Skin of body (tissue), 2 donors: Measurements from ENCODE around the gene NYAP2. TPM values are rescaled to one million over a fixed set of nuclear protein-coding genes. Genes with fewer than 3 reads are reported as not detected.

Experiments used
- DNase-seq: peaks from one replicate; lab custom pipeline; 2025; lab: John Stamatoyannopoulos, UW
- total RNA-seq: library from RNA; depleted of rRNA; stranded (reverse); fragments of >200 nt; gene quantifications from one replicate; pipeline ENCODE4 v1.2.3, GENCODE V29; 2014

Gene NYAP2
- 0.30 TPM for total RNA-seq

DNA sequence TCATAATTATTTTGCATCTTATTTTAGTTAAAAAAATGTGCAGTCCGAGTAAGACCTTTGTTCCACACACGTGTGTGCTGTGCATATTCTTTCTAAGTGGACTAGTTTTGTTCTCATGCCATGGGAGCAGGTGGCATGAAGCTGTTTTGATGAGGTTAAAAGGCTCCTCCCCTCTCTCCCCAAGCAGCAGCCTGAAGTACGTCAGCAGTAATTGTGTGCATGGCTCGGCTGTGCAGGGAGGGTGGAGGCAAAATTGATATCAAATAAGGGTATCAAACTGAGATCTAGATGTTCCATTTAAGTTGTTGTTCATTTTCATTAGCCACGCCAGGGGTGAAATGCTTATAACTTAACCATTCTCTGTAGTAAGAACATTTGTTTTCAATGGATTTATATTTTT, at the start of gene NYAP2:
Gene NYAP2 (plus strand): TSS at position 207 of the 400 bp plus-strand sequence. CDS start 9,171 bp downstream, outside the sequence.
- no peak for DNase-seq

GRCh38 chr2:225353579-225354085, 45.9 kb upstream of the NYAP2 start:
- no peak for DNase-seq

- no peak for DNase-seq
Measured at GRCh38 chr2:225354281-225354774, 45.2 kb upstream of the NYAP2 start.

- DNase-seq, result no peak
Measured at GRCh38 chr2:225355788-225356187, 43.7 kb upstream of the NYAP2 start.

GRCh38 chr2:225366731-225367130, 32.8 kb upstream of the NYAP2 start:
- DNase-seq, result no peak

- DNase-seq, result no peak
Measured at GRCh38 chr2:225367482-225367881, 32.0 kb upstream of the NYAP2 start.

- no peak for DNase-seq
Measured at GRCh38 chr2:225378984-225379383, 20.5 kb upstream of the NYAP2 start.

DNA sequence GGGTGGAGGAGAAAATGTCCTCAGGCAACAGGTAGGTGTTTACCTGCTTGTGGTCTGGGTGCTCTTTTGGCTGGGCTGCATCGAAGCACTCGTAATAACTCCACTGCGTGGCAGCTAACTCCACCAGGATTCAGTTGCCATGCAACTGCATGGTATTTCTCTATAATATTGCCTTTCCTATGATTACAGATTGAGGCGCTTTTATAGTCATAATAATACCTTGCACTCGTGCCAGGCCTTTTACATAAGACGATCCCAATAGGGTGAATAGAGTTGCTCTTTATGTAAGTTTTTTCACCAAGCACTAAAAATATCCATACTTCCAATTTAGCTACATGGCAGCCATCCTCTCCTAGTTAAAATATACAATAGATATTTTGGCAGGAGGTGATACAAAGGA, 19.7 kb upstream of the NYAP2 start:
- DNase-seq, result no peak

DNA sequence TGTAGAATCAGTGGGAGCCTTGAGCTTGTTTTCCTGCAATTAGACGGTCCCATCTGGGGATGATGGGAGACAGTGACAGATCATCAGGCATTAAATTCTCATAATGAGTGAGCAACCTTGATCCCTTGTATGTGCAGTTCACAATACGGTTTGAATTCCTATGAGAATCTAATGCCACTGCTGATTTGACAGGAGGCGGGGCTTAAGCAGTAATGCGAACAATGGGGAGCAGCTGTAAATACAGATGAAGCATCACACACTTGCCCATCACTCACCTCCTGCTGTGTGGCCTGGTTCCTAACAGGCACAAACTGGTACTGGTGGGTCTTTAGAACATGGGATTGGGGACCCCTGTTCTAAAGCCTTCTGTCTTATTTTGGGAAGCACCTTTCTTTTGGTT, 17.9 kb upstream of the NYAP2 start:
- no peak for DNase-seq

DNA sequence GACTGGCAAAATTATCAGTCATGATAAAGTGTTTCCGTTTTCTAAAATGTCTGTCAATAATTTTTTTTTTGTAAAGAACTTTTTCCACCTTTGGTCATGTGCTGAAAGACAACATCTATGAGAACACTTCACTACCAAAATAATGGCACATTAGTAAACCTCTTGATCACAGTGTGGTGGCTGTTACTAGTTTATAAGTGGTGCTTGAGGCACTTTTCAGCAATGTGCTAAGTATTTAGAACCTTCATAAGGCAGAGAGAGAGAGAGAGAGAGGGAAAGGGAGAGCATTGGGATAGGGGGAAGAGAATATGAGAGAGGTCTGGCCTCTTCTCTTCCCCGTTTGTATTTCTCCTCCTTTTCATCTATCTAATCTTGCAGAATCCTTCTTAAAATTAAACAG, 1.1 kb upstream of the NYAP2 start:
- no peak for DNase-seq

DNA sequence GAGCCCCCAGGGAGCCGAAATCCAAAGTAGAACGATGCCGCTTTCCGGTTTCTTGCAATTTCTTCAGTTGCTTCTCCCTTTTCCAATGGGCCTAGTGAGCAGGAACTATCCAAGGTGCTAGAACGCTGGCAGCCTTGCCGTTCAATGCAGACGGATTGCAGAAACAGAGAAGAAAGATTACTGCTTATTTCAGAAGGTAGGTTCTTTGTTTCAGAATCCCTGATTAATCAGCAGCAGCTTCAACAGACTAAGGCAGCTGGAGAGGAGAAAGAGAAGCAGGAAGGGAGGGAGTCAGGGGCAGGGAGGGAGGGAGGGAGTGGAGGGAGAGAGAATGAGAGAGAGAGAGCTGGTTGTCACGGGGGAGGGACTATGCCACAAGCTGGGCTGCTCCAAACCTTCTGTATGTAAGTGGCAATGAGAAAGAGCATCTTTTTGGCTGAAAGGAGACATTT, 576 bp downstream of the NYAP2 start:
- DNase-seq, result no peak

DNA sequence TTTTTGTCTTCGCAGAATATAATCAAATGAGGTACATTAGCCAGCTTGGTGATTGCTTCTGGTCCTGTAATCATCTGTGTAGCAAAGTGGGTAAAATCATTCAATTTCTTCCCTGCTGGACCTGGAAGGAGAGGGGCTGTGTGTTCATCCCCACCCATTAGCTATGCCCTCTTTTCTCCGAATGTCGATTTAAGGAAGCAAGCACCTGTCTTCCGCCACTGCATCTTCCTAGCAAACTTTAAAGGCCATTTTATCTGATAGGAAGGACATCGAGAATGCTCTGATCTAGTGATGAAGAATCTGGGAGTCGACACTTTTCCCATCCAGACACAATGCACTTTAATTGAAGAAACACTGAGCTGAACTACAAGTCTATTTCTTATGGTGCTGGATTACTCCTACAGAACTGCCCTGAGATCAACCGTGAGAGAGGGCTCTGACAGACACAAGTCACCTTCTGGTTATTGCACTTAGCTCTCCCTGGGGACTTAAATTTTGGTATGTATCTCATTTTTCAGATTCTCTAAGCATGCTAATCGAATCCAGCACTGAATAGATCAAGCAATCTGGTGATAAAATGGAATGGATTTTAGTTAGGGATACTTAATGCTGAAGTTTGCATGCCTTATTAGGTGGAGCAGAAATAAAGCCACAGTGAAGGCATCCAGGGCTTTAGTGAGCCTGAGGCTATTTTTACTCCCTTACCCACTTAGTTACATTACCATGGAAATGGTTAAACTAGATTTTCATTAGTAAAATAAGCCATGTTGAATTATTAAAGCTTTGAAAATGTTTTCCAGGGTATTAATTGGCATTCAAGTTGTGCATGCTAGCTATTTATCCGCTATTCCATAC, 1.3 kb downstream of the NYAP2 start:
- no peak for DNase-seq

GRCh38 chr2:225402210-225402776, 2.8 kb downstream of the NYAP2 start:
- no peak for DNase-seq

GRCh38 chr2:225411452-225411851, 11.9 kb downstream of the NYAP2 start:
- no peak for DNase-seq

DNA sequence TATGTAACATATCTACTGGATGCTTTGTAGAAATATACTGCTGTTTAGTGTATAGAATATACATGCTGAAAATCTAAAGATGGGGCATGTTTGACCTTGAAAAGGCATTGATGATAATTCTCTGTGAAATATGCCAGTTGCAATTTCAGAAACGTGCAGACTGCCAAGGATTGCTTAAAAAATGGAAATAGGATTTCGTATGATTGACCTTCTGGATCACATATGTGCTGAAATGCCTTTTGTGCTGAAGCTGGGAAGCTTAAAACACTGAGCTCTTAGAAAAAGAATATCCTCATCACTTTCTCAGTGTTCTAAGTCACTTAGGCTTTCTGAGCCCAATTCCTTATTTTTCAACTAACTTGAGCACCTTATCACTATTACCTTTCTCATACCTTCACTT, 14.3 kb downstream of the NYAP2 start:
- peak; percentile 59 for DNase-seq

DNA sequence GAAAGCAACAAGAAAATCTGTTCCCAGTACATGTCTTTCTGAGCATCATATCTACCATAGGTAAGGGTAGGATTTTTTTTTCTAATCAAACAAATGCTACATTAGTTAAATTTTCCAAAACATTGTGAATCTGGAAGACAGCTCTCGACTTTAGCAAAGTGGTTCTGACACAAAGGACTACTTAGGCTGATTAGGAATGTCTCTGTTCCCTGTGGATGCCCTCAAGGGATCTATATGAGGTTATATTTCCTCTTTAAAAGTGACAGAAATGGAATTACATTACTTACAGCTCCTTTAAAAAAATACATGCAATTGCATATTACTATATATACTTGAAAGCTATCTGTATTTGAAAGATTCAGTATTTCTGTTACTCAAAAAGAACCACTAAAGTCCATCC, 15.4 kb downstream of the NYAP2 start:
- no peak for DNase-seq

DNA sequence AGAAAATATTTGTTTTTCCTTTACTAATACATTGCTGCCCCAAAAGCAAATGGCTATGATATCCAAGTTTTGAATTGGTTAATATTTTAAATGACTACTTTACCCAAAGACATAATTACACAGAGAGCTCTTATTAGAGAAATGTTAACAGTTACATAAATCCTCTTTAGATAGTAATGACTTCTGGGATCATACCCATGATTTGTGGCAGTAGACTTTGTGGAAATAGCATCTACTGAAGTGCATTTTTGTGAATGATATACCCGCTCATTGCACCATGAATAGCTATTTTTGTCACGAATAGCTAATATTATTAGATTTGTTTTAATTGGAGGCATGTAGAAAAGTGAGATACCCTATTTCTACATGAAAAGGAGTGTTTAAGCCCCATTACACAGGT, 15.8 kb downstream of the NYAP2 start:
- DNase-seq, result no peak

- DNase-seq, result no peak
Measured at GRCh38 chr2:225415792-225416191, 16.3 kb downstream of the NYAP2 start.

- DNase-seq, result no peak
Measured at GRCh38 chr2:225416616-225417367, 17.3 kb downstream of the NYAP2 start.

DNA sequence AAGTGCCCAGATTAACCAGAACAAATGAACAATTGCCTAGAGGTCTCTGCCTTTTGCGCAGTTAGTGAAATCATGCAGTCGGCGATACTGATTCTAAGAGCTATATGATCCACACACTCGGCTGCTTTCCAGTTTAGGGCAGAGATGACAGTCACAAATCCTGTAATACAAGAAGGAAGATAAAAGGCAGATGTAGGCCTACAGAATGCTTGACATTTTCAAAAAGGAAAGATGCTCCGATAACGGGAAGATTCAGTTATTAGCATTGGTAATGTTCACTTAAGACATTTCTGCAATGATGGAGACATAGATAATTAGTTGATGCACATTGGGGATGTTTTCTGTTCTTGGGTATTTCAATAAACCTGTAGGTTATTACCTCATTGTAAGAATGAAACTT, 19.5 kb downstream of the NYAP2 start:
- no peak for DNase-seq

DNA sequence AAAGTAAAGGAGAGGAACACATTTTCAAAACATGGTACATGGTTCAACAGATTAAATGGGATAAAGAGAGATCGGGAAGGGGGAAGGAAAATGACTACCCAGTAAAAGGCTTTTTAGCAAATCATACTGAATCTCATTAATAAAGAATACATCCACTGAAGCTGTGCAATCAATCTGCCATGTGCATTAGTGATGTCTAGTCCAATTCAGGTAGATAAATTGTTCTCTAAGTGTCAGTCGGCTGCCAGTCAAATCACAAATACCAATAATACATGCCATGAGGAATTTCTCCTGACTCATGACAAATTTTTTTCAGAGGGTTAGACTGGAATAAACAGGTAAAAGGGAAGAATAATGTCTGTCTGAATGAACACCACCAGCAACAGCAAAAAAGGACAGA, 22.6 kb downstream of the NYAP2 start:
- no peak for DNase-seq

DNA sequence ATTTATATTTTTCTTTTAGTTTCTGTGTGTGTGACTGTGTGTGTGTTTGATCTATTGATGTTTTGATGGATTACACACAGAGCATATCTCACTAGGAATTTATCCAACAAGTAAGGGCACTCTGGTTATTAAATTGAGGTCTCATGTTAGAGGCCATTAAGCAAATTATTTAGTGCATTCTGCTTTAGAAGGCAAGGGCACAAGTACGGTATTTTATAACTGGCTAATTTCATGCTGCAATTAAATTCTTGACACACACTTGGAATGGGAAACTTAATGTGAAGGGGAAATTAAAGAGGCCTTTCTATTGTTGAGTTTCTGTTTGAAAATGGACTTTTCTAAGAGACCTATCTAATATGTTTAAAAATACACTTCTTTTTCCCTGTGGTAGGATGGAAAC, 25.8 kb downstream of the NYAP2 start:
- DNase-seq, result no peak
